ENCODE measurements around the gene SLC8B1.

The SLC8B1 gene

DNA sequence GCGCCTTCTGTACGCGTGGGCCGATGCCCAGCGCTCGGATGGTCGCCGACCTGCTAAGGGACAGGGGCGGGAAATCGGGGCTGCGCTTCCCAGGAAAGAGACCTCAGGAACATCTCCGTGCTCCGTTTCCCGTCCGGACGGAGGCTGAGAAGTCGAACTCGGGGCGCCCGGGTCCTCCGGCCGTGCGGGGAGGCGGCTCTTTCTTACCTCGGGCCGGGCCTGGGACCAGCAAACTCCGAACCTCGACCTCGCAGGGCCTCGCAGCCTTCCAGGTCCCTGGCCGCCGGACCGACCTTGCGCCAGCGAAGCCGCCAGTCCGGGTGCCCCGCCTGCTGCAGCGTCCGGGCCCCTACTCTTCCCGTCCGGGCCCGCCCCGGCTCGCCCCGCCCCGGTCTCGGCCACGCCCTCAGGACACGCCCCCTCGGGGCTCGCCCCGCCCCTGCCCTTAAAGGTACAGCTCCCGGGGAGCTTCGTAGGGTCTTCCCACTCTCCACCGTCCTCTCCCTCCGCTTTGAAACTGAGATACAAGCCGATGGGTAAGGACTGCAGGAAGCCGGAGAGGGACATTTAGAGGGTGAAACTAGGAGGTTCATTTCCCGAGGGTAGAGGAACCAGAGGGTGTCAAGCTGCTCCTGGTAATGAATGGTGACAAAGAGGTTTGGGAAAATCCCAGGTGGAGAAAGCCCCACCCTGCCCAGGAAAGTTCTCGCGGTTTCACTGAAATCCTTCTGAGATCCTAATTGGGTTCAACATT, at the start of gene SLC8B1:
TSS of gene SLC8B1 (minus strand) at position 324 of the 754 bp plus-strand sequence. CDS start 2,231 bp downstream, outside the sequence.
- DNase-seq = peak; percentile 71

DNA sequence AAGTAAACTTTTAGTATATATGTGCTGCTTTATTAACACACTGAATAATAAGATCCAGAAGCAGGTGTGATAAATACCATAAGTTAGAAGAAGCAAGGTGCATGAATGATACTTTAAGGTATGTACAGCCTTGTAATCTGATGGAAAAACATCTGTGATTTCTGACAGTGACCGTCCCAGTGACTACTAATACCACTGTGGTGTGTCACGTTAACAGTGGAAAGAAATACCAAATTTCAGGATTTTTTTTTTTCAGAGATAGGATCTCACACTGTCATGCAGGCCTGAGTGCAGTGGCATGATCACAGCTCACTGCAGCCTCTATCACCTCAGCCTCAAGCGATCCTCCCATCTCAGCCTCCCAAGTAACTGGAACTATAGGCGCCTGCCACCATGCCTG, 47.3 kb upstream of the SLC8B1 start:
- no peak for DNase-seq

DNA sequence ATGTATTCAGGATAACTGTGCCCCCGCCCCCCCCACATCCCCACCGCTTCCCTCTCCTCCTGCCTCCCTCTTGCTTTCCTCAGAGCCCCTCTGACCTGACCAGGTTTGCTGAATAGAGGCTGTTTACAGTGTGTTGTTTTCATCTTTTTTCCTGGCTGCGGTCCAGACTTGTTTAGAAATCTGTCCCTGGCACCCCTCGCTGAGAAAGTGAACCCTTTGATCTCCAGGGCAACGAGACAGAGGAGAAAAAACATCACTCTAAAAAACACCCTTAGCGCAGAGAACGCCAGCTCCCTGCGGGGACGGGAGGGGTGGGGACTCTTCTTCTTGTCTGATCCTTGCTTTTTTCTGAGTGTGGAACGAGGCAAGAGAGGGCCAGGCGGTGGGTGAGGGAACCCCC, 46.3 kb upstream of the SLC8B1 start:
- DNase-seq = no peak

DNA sequence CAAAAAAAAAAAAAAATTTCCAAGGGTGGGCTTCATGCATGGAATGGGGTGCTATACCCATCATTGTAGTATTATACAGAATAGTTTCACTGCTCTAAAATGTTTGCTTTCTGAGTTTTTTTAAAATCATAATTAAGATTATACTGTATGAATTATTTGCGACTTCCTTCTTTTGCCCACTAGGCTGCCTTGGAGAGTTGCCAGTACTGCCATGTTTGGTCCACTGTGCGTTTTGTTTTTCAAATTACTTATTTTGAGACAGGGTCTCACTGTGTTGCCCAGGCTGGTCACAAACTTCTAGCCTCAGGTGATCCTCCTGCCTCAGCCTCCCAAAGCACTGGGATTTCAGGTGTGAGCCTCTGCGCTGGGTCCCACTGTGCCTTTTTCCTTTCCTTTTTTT, 43.4 kb upstream of the SLC8B1 start:
- DNase-seq = no peak

DNA sequence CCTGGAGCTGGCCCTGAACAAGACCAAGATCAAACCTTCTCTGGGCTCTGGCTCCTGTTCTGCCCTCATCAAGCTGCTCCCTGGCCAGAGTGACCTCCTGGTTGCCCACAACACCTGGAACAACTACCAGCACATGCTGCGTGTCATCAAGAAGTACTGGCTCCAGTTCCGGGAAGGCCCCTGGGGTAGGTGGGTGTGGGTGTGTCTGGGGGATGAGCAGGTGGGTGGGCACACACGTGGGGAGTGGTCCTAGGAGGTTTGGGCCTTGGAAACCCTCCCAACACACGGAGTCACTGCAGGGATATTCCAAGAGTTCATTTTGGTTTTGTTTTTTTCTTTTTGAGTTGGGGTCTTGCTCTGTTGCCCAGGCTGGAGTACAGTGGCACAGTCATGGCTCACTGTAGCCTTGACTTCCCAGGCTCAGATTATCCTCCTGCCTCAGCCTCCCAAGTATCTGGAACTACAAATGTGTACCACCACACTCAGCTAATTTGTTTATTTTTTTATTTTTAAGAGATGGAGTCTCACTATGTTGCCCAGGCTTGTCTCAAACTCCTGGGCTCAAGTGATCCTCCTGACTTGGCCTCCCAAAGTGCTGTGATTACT, 40.0 kb upstream of the SLC8B1 start:
- DNase-seq = no peak

DNA sequence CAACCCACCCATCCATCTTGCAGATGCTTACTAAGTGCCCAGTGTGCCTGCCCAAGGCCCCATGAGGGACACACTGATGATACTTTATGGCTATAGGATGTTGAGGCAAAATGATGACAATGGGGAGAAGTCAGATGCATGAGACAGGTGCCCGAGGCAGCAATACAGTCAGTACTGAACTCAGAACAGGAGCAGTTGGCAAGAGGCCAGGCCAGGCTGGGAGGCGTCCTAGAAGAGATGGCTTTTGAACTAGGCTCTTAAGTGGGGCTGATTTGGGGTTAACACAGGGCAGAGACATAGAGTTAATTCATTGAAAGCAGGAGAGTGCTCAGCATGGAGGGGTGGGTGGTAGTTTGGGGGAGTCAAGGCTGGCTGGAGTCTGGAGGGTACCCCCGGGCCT, 39.1 kb upstream of the SLC8B1 start:
- no peak for DNase-seq

DNA sequence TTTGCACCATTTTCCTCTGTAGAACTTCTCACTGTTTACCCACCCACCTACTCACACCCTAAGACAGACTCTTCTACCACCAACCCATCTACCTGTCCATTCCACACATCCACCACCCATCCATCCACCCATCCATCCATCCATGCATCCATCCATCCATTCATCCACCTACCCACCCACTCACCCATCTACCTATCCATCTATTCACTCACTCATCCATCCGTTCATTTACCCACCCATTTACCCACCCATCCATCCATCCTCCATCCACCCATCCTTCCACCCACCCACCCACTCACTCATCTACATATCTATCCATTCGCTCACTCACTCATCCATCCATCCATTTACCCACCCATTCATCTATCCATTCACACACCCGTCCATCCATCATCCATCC, 38.5 kb upstream of the SLC8B1 start:
- DNase-seq = no peak

DNA sequence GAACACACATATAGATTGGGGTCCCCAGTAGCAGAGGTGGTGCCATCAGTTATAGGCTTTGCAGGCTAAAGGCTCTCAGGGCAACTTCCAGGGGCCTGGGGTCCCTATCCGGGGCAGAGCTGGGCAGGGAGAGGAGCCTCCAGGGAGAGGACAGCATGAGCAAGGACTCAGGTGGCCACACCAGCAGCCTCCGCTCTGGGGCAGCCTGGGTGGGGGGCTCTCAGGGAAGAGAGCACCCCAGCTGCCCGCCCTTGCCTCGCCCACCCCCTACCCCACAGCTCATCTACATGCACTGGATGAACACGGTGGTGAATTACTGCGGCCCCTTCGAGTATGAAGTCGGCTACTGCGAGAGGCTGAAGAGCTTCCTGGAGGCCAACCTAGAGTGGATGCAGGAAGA, 37.5 kb upstream of the SLC8B1 start:
- DNase-seq = no peak

DNA sequence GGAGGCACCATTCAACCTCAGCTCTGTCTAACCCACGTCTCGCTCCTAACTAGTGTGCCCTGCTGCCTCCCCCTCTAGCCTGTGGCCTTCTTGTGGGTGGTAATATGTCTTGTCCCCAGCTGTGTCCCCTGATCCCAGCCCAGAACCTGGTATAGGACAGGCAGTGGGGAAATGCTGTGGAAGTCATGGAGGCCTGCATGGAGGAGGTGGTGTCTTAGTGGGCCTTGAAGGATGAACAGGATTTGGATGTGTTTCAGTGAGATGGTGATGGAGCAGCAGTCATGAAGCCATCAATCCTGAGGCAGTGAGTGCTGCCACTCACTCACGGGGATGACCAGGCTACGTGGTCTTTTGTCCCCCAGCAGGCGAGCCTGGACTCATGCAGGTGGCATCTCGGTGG, 36.9 kb upstream of the SLC8B1 start:
- no peak for DNase-seq

DNA sequence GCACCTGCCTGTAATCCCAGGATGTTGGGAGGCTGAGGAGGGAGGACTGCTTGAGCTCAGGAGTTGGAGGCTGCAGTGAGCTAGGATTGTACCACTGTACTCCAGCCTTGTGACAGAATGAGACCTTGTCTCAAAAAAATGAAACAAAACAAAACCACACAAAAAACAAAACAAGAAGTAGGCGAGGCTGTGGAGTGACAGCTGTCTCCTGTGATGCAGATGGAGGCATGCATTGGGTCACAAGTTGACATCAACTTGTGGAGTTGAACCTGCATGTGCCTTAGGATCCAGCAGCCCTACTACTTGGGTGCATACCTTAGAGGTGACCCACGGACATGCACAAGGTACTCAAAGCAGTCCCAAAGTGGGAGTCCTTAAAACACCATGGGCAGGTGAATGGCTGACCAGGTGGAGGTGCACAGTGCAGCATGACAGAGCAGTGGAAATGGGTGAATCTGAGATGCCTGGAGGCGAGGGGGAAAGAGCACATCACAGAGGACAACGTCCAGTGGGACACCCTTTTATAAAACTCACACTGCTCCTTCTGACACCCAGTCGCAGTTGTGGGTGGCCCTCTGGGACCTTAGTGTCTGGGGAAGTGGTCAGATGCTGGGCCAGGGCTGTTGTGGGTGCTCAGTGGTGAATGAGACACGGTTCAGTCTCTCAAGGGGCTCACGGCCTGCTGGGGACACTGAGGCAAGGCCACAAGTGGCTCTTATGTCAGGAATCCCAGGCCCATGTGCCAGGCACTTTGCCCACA, 36.2 kb upstream of the SLC8B1 start:
- DNase-seq = no peak

DNA sequence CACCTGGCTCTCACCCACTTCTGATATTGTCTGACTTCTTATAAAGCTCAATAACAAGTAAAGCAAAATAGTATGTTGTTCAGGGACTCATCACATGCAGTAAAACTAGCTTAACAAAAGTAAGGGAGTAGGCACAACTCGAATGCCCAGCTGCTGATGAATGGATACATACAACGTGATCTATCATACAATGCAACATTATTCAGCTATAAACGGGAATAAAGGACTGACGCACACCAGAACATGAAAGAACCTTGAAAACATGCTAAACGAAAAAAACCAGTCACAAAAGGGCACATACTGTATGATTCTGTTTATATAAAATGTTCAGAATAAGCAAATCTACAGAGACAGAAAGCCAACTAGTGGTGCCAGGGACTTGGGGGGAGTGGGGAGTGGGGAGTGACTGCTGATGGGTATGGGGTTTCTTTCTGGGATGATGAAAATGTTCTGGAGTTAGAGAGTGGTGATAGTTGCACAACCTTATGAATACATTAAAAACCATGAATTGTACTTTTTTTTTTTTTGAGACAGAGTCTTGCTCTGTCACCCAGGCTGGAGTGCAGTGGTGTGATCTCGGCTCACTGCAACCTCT, 34.6 kb upstream of the SLC8B1 start:
- DNase-seq = no peak

DNA sequence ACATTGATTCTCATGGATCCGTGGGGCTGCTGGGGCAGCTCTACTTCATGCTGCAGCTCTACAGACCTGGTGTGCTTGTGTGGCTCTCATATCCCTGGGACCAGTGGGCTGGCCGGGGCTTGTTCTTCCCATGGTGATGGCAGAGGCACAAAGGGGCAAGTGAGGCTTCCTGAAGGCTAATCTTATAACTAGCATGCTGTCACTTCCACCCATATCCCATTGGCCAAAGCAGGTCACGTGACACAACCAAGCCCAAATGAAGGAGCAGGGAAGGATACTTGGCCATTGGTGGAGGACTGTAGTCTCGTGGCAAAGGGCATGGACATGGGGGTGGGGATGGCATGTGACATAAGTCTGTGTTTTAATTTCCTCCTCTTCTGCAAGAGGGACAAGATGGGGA, 33.4 kb upstream of the SLC8B1 start:
- no peak for DNase-seq

DNA sequence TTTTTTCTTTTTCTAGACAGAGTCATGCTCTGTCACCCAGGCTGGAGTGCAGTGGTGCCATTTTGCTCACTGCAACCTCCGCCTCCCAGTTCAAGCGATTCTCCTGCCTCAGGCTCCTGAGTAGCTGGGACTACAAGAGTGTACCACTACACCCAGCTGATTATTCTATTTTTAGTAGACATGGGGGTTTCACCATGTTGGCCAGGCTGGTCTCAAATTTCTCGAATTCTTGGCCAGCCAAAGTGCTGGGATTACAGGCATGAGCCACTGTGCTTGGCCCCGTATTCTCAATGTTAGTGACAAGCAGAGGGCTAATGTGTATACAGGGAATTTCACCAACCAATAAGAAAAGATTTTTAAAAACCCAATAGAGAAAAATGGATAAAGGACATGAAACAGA, 31.9 kb upstream of the SLC8B1 start:
- no peak for DNase-seq

DNA sequence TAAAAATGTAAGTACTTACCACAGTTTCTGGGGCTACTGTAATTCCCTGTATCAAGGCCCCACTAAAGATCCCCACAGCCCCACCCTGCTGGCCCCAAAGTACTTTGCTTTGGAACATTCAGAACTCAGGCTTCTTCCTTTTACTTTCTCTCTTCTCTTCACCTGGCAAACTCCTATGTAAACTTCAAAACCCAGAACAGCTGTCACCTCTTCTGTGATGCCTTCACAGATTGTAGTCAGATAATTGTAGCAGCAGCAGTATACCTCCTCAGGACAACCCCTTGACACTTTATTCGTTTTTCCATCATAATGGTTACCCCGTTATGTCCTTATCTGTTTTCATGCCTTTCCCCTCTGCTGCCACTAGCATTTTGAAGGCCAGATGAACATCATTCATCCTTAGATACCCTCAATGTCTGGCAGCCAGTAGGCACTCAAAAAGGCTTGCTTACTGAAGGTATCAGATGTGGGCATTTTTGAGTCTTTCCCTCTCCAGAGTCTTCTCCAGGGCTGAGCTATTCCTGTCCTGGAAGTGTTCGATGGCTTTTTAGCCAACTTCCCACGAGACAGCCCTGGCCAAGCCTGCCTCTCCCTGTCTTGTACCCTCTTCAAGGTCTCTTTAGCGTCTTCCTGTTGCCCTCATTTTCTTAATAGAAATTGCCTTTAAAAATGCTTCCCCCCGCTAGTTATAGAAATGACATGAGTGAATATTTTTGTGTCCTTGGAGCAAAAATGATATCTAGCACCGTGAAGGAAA, 30.9 kb upstream of the SLC8B1 start:
- no peak for DNase-seq

DNA sequence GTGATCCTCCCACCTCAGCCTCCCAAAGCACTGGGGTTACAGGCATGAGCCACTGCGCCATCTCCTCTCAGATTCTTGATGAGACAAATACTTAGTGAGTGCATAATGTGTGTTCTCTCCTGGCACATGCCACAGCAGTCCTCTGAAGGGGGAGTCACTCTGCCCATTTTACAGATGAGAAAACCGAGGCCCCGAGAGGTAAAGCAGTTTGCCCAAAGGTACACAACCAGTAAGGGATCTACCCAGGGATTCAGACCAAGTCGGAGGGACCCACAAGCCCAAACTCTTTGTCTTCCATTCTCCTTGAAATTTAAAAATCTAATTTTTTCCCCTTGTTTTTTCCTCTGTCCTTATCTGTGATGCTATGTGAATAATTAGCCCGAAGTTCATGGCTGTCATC, 29.8 kb upstream of the SLC8B1 start:
- DNase-seq = no peak

DNA sequence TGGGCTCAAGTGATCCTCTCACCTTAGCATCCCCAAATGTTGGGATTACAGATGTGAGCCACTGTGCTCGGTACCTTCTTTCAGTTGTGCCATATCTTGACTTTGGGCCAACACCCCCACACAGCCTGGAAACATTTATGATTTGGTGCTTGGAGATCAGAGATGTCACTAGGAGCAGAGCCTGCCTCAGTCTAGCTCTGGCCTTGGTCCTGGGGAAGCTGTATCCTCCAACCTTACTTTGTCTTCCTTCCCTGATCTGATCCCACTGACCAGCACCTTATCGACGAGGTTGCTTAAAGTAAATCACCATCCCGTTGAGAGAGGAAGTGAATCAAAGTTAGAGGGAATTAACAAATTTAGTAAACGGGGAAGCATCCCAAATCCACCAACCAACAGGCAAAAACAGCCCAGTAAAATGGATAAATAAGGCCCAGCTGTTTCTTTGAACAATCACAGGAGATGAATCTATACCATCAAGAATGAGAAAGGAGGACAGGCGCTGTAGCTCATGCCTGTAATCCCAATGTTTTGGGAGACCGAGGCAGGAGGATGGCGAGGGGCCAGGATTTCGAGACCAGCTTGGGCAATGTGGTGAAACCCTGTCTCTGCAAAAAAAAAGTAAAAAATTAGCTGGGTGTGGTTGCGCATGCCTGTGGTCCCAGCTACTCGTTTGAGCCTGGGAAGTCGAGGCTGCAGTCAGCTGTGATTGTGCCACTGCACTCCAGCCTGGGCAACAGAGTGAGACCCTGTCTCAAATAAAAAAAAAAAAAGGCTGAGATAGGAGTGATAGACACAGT, 26.9 kb upstream of the SLC8B1 start:
- no peak for DNase-seq

DNA sequence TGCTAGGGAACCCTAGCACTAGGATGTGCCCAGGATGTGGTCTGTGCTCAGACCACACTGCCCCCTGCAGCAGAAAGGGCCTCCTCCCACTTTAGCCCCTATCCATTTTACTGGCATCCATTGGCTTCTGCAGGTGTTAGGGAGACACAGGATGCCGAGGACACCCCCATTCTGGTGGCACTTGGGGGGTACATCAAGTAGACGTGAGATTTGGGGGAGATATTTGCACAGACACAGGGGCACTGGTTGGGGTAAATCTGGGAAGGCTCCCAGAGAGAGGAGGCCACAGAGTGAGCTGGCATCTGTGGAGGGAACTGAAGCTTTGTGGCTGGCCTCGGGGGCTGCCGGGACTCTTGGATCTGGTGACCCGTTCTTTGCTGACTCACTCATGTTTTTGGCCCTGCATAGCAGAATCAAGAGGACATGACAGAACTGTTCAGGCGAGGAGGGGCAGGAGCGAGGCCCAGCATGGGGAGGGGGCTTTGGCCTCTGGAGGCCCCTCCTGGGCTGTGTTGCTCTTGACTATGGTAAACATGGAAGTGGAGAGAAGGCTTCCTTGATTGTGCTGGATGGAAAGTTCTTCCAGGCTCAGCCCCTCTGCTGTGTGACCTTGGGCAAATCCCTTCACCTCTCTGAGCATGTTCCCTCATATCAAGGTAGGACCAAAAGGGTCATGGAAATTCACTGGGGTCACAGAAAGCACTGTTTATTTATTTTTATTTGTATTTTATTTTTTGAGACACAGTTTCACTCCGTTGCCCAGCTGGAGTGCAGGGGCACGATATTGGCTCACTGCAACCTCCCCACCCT, 25.2 kb upstream of the SLC8B1 start:
- no peak for DNase-seq

DNA sequence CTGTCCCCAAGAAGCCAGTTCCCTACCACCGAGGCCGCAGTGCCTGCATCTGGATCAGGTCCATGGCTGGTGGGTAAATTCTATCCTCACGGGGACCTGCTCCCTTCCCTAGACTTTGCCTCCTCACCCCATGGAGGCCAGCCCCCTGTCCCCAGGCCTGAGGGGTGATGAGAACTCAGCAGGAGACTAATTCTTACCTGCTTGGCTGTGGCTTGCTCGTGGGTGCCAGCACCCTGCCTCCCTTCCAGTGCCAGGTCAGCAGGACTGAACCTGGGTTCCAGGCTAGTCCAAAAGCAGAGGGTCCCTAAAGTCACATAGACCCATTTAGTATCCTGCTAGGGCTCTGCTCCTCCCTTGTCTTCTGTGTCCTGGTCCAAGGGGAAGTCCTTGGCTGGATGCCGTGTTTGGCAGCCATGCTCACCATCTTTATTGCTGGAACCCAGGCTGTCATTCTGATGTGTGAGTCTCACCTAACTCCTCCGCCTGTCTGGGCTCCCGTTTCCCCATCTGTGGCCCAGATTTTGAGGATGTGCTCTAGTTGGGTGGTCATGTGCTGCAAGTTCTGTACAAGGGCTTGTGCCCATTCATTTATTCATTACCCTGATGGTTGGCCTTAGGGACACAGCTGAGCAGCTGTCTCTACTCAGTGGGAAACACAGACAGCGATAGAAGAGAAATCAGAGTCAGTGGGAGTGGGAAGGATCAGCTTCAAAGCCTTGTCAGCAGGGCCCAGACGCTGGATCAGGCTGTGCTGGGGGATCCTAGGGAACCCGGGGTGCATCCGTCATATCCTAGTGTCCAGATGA, 24.4 kb upstream of the SLC8B1 start:
- DNase-seq = no peak

DNA sequence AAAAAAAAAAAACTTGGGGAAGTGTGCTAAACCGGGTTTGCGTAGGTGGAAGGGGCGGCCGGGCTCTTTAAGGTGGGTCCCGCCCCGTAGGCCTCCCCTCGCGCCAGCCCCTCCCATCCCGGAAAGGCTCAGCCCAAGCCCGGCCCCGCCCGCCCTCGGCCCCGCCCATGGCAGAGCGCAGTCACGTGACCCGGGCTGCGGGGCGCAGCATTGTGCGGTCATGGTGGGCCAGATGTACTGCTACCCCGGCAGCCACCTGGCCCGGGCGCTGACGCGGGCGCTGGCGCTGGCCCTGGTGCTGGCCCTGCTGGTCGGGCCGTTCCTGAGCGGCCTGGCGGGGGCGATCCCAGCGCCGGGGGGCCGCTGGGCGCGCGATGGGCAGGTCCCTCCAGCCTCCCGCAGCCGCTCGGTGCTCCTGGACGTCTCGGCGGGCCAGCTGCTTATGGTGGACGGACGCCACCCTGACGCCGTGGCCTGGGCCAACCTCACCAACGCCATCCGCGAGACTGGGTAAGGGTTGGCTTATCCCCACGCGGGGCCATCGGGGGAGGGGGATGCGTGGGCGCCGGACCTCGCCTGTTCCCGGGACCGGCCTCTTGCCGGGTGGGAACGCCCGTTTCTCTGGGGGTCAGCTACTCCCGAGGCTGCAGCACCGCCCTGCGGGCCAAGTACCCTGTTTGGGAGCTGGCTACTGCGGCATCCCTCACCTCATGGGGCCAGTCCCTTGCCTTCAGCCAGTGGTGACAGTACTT, 23.6 kb upstream of the SLC8B1 start, which contains the start of gene PLBD2:
TSS of gene PLBD2 (plus strand) at position 207 of the 752 bp plus-strand sequence. CDS start at position 221, 14 bp downstream.
- DNase-seq = peak; percentile 97

Data from NCI-H2171 (cell line).